K562 treated with DMSO at 1 percent for 12 hours (cell line): ENCODE data around the gene CHPF. TPM values are rescaled to one million over a fixed set of nuclear protein-coding genes. Genes with fewer than 3 reads are reported as not detected.

Experiments
- total RNA-seq: library from RNA; unstranded; fragments of 300-600 nt; gene quantifications from 2 replicates; pipeline ENCODE4 v1.2.3, GENCODE V29; 2022; ENCODE audit not compliant: insufficient read depth

CHPF gene
- 66.8 and 74.6 TPM in 2 replicates for total RNA-seq

DNA sequence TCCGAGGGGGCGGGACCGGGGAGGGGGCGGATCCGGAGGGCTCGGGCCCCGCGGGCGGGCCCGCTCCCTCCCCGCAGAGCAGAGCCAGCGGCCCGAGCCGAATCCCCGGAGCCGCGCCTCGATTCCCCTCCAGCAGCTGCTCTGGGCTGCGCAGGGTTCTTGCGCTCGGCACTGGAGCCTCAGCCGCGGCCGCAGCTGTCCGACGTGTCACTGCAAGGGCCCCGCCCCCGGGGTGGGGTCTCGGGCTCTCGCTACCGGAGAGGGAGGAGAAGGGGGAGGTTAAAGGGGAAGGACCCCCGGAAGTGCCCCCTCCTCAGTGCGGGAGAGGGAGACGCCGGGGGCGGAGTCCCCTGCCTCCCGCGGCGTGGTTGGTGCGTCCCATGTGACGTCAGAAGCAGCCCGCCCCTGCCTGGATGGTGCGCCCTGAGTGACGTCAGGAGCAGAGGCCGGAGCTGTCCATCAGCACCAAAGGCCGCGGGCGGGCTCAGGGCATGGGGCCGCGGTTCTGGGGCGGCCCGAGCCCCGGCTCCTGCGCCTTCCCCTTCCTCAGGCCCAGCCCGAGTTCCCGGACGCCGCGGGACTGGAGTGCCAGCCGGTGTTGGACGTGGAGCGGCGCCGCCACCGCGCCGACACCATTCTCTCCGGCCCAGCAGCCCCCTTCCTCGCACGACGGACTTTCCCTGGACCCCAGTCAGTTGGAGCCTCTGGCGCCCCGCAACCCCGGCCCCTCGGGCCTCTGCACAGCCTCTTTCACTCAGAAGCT lies at the start of gene CHPF, which contains the start of gene TMEM198:
Gene CHPF, minus strand, starts transcription at position 214 of the 763 bp plus-strand sequence. CDS start 271 bp downstream, outside the sequence.
Gene TMEM198, plus strand, starts transcription at position 433 of the 763 bp plus-strand sequence. CDS start 700 bp downstream, outside the sequence.

DNA sequence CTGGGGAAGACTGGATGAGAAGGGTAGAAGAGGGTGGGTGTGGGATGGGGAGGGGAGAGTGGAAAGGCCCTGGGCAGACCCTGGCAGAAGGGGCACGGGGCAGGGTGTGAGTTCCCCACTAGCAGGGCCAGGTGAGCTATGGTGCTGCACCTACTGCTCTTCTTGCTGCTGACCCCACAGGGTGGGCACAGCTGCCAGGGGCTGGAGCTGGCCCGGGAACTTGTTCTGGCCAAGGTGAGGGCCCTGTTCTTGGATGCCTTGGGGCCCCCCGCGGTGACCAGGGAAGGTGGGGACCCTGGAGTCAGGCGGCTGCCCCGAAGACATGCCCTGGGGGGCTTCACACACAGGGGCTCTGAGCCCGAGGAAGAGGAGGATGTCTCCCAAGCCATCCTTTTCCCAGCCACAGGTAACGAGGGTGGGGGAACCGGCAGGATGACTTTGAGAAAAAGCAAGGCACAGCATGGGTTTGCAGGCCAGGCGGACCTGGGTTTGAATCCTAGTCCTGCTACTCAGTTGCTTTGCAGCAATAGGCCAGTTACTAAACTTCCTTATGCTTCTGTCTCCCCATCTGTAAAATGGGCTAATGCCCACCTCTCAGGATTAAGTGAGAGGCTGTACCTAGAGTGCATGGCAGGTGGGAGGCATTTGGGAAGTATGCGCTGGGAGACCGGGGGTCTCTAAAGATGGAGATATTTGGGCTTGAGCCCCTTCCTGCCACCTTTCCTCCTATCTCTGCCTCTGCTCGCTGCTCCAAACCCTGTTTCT lies 28.8 kb upstream of the CHPF start, which contains the start of gene INHA:
Gene INHA, plus strand, starts transcription at position 74 of the 765 bp plus-strand sequence. Its CDS starts 65 bp downstream, at position 139.

DNA sequence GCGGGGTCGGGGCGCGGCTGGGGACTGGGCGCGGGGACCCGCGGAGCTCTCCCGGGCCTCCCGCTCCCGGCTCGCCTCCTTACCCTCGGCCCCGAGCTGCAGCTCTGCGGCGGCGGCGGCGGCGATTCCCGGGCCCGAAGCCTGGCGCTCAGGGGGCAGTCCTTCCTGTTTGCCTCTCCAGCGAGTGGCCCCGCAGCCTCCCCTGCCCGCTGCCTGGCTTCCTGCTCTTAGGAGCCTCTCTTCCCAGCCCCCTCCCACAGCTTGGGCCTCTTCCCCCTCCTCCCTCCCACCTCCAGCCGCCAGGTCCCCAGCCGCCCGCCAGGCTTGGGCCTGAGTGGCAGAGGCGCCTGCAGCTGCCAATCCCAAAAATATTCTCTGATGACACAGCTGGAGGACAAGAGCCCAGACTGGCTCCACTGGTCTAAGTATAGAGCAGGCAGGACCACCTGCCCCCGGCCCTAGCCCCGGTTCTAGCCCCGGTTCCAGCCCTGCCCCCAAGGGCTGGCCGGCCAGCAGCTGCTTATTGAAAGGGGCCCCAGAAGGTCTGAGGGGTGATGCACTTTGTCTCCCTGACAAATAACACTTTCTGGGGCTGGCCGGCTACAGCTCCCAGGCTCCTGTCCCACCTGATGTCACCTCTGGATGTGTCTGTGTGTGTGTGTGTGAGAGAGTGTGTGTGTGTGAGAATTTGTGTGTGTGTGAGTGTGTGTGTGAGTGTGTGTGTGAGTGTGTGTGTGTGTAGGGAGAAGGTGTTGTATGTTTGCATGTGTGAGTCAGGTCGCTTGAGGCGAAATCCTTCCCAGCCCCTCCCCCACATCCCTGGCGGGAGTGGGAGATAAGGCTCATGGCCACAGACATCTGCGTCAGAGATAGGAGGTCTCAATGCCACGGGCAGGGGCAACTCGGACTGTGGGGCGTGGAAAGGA lies 28.0 kb upstream of the CHPF start, which contains the start of gene OBSL1:
Gene OBSL1, minus strand, starts transcription at position 229 of the 926 bp plus-strand sequence. CDS start 307 bp downstream, outside the sequence.

GRCh38 chr2:219514196-219514761 lies 29.3 kb downstream of the CHPF start, which contains the start of gene ASIC4:
Gene ASIC4, plus strand, starts transcription at chr2:219514482. Its CDS starts 243 bp downstream, at chr2:219514725.

DNA sequence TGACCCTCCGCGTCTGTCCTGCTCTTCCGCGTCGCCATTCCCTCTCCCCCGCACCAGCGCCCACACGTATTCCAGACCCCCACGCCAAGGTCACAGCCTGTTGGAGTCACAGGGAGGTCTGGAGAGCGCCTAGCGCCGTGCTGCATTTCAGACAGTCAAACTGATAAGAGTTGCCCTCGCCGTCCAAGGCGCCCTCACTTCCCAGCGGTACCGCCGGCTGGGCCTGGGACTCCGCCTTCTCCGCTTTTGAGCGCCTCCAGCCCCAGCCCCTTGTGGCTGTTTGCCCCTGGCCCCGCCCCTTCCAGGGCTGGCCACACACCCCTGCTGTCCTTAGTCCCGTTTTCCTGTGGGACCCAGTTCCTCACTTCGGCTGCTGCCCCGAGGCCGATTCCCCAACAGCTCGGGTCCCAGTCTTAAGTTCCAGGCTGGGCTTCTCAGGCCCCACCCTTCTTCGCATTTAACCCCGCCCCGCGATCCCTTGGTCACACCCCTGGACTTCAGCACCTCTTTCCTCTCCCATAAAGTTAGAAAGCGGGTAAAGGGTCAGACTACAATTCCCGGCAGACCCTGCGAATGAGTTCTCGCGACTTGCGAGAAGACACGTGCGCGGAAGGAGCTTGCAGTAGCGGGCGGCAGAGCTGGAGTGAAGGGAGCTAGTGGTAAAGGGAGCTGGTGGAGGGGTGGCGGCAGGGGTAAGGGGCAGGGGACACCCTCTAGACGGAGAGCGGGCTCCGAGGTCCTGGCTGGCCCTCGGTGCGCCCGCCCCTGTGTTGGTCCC lies 45.1 kb downstream of the CHPF start, which contains the start of gene GMPPA:
Gene GMPPA, plus strand, starts transcription at position 612 of the 778 bp plus-strand sequence. CDS start 1,085 bp downstream, outside the sequence.

Other genes with a start within 250 kb of the CHPF start
- gene PTPRN, start 234.4 kb downstream of the CHPF start, total RNA-seq: not detected in 2 replicates
- not detected in 2 replicates for gene RESP18, start 211.1 kb downstream of the CHPF start, total RNA-seq
- 51.2 and 77.3 TPM in 2 replicates for gene DNPEP, start 155.9 kb downstream of the CHPF start, total RNA-seq
- gene DES, start 125.4 kb downstream of the CHPF start, total RNA-seq: 15.2 and 15.7 TPM in 2 replicates
- gene SPEG, start 109.0 kb downstream of the CHPF start, total RNA-seq: 7.1 and 13.8 TPM in 2 replicates
- 112 and 128 TPM in 2 replicates for gene GMPPA, start 44.9 kb downstream of the CHPF start, total RNA-seq
- gene ASIC4, start 29.3 kb downstream of the CHPF start, total RNA-seq: 4.0 and 7.0 TPM in 2 replicates
- 1.2 and 1.5 TPM in 2 replicates for gene TMEM198, start 219 bp upstream of the CHPF start, total RNA-seq
- gene OBSL1, start 27.7 kb upstream of the CHPF start, total RNA-seq: 29.2 and 37.7 TPM in 2 replicates
- gene INHA, start 28.5 kb upstream of the CHPF start, total RNA-seq: 4.3 and 5.6 TPM in 2 replicates
- gene STK11IP, start 54.0 kb upstream of the CHPF start, total RNA-seq: 6.1 and 8.7 TPM in 2 replicates
- not detected in 2 replicates for gene SLC4A3, start 83.8 kb upstream of the CHPF start, total RNA-seq